PFSK-1 (cell line): ENCODE results near the gene IL12RB1.

Experiments used
- POLR2AphosphoS5 ChIP-seq: IDR thresholded peaks from 2 replicates; pipeline ENCODE4 v1.6.1; 2012; ENCODE audit warnings: low read depth, mild to moderate bottlenecking, control low read depth, low read length, moderate library complexity
- SIN3A ChIP-seq: IDR thresholded peaks from 2 replicates; pipeline ENCODE4 v1.6.1; 2012; ENCODE audit warnings: mild to moderate bottlenecking, low read length, moderate library complexity, borderline replicate concordance; ENCODE audit not compliant: insufficient read depth

GRCh38 chr19:18126097-18126496 is 39.4 kb upstream of the IL12RB1 start:
- TF ChIP-seq POLR2AphosphoS5: no peak
- no peak for TF ChIP-seq SIN3A
